Activated T-cell treated with anti-CD3 and anti-CD28 coated beads, Interleukin-2, amount 50 U/mL, for 1 hour (primary cell): ENCODE measurements around the gene GNG7.
"Not testable (repeated sequence)": the region's sequence is repeated elsewhere in the genome, so short reads cannot be mapped to it uniquely, and the experiment has no call there.

ENCODE experiments used
- DNase-seq: peaks from one replicate; pipeline ENCODE4 v3.0.0-alpha.2; 2020

Gene GNG7

GRCh38 chr19:2569596-2570465 is 132.7 kb downstream of the GNG7 start:
- no peak for DNase-seq

- DNase-seq: no peak
Measured at GRCh38 chr19:2567996-2568395, 134.5 kb downstream of the GNG7 start.

GRCh38 chr19:2567580-2567979 is 134.9 kb downstream of the GNG7 start:
- no peak for DNase-seq

- not testable (repeated sequence) for DNase-seq
Measured at GRCh38 chr19:2563546-2563945, 138.9 kb downstream of the GNG7 start.

- peak; percentile 74 for DNase-seq
Measured at GRCh38 chr19:2561895-2562294, 140.6 kb downstream of the GNG7 start.

- DNase-seq: no peak
Measured at GRCh38 chr19:2561221-2561620, 141.3 kb downstream of the GNG7 start.

GRCh38 chr19:2560369-2560768 is 142.1 kb downstream of the GNG7 start:
- DNase-seq: no peak

GRCh38 chr19:2558543-2558942 is 144.0 kb downstream of the GNG7 start:
- DNase-seq: no peak

GRCh38 chr19:2558131-2558530 is 144.4 kb downstream of the GNG7 start:
- DNase-seq: not testable (repeated sequence)

GRCh38 chr19:2557093-2557440 is 145.4 kb downstream of the GNG7 start:
- no peak for DNase-seq

- no peak for DNase-seq
Measured at GRCh38 chr19:2556221-2557092, 146.0 kb downstream of the GNG7 start.

- DNase-seq: no peak
Measured at GRCh38 chr19:2555422-2556220, 146.9 kb downstream of the GNG7 start.

GRCh38 chr19:2554856-2555255 is 147.6 kb downstream of the GNG7 start:
- no peak for DNase-seq

- no peak for DNase-seq
Measured at GRCh38 chr19:2553510-2553909, 149.0 kb downstream of the GNG7 start.

GRCh38 chr19:2552859-2553258 is 149.6 kb downstream of the GNG7 start:
- peak; percentile 36 for DNase-seq

- no peak for DNase-seq
Measured at GRCh38 chr19:2551864-2552185, 150.7 kb downstream of the GNG7 start.

GRCh38 chr19:2551172-2551863 is 151.2 kb downstream of the GNG7 start:
- DNase-seq: no peak

- DNase-seq: no peak
Measured at GRCh38 chr19:2550431-2551171, 151.9 kb downstream of the GNG7 start.

GRCh38 chr19:2549701-2550191 is 152.7 kb downstream of the GNG7 start:
- no peak for DNase-seq

- DNase-seq: no peak
Measured at GRCh38 chr19:2548966-2549365, 153.5 kb downstream of the GNG7 start.

GRCh38 chr19:2547721-2548120 is 154.8 kb downstream of the GNG7 start:
- no peak for DNase-seq
